Measurements from ENCODE around the gene CEL.
"Not testable (repeated sequence)": the region's sequence is repeated elsewhere in the genome, so short reads cannot be mapped to it uniquely, and the experiment has no call there.

Gene CEL

DNA sequence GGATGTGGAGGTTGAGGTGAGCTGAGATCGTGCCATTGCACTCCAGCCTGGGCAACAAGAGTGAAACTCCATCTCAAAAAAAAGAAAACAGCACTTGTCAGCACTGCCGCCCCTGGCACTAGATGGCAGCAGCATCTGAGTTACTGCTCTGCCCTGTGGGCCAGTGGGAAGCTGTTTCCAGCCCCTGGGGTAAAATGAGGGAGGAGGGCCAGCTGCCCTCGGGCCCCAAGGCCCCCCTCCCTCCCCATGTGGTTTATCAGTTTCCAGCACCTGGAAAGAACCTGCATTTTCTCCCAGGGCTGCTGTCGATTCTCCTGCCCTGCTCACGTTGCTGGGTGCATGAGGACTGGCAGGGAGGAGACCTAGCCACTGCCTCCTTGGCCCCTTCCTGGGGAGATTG lies 13.2 kb upstream of the CEL start:
- DNase-seq (ENCODE audit: low spot score), result peak; percentile 15

DNA sequence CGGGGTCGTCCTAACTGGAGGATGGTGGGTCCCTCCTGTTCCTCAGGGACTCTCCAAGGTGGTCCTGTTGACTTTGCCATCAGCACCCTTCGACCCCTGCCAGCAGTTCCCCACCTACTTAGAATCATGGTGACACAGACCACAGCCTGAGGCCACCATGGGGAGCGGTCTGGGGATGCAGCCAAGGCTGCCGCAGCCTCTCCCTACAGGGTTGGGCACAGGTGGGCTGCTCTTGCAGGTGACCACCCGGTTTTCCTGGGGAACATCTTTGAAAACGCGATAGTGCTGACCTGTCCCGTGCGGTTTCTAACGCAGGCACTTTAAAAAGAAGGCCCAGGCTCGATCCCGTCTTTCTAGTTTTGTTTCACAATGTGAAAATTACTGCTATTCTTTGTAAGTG lies 12.7 kb upstream of the CEL start:
- DNase-seq (ENCODE audit: low spot score), result no peak

DNA sequence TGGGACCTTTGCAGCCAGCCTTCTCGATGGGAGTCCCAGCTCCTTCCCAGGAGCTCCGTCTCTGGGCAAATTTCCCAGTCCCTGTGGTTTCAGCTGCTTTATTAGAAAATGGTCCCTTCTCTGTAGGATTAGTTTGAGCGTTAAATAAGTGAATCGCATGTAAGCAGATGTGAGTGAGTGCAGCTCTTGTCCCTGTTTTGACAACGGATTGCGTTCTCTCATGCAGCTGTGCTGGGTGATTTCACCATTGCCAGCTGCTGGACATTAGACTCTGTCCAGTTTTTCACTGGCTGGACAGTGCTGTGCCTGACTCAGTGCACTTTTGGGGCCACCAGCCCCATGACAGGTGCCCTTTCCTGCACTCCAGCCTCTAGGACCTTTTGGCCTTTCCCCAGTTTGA lies 11.6 kb upstream of the CEL start:
- no peak for DNase-seq (ENCODE audit: low spot score)

DNA sequence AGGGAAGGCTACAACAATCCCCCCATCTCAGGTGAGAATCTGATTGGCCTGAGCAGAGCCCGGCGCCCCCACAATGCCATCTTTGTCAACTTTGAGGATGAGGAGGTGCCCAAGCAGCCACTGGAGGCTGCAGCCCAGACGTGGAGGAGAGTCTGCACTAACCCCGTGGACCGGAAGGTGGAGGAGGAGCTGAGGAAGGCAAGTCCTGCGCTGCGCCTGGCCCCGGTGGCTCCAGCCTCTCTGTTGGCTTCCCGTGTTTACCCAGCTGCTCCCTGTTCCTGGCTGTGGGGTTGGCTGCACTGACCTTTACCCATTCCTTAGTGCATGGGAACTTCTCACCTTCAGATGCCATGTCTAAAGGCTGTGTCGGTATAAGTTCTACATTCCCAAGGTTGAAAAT lies 11.0 kb upstream of the CEL start:
- DNase-seq (ENCODE audit: low spot score), result no peak

DNA sequence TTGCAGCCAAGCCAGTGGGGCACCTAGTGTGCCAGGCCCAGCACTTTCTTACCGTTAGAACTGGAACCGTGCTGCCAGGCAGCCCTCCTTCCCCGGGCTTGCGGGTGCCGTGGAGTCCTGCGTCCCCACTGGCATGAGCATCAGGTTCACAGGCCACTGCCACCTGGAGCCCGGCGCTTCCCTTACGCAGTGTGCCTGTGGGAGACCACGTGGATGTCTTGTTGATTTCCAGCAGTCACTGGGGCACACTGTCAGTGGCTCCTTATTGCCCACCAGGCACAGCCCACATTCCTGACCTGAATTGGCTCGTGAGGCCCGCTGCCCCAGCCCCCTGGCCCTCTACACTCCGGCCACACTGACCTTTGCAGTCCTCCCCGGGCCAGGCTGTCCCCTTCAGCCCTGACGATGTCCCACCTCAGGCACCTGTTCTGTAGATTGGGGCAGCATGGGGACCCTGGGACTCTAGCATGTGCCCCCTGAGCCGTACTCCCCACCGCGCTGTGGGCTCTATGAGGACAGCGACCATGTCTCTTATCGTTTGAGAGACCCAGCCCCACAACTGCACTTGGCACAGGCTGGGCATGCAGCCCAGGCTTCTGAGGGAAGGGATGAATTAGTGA lies 10.4 kb upstream of the CEL start:
- no peak for DNase-seq (ENCODE audit: low spot score)

DNA sequence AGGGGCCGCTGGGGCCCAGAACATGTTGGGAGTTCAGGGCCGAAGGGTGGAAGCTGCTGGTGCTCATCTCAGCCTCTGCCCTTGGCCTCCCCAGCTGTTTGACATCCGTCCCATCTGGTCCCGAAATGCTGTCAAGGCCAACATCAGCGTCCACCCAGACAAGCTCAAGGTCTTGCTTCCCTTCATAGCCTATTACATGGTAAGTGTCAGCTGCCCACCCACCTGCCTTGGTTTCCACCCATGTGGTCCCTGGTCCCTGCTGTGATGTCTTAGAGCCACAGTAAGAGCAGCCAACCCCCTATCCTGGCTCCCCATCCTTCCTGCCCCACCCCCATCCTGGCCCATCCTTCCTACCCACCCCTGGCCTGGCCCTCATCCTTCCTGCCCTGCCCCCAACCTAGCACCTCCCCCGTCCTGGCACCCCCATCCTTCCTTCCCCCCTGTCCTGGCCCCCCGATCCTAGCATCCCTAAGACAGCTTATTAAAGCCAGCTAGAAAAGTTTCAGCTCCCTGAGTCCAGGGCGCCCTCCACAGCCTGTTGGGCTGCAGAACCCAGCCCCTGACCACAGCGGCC lies 9.7 kb upstream of the CEL start:
- no peak for DNase-seq (ENCODE audit: low spot score)

DNA sequence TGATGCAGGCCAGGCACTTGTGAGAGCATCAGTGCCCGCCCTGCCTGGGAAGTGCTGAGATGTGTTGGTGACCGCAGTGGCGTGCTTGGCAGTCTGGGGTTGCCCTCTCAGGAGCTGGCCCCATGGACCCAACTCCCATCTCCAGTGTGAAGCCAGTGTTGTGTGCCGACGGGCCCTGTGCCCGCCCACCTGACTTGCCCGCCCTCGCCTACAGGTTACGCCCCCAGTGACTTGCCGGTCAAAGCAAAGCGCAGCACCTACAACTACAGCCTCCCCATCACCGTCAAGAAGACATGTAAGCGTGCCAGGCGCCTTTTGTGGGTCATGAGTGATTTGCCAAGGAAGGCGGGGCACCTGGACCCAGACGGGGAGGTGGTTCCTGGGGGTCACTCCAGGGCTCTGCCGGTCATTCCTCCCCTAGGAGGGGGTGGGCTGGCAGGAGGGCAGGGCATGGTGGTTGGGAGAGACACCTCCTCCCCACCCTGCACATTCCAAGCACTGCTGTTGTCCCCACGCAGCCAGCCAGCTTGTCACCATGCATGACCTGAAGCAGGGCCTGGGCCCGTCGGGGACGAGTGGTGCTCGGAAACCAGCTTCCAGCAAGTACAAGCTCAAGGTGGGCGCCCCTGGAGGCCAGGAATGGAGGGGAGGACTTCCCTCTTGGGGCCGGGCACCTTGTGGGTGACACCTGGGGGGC lies 7.4 kb upstream of the CEL start:
- DNase-seq (ENCODE audit: low spot score), result no peak

DNA sequence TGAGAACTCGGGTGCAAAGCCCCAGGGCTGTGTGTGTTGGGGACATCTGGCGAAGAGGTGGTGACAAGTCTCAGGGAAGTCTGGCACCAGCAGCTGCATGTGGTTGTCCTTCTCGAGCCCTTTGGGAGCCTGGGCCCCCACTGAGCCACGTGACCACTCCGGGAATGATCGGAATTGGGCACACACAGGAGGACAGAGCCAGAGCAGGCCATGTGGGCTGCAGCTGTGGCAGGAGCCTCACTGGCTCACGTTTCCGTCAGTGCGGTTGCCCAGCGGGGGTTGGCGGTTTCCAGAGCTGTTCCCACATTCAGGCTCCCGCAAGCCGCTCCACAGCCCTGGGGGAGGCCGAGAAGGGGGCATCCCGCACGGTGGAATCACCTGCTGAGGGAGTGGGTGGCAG lies 6.8 kb upstream of the CEL start:
- DNase-seq (ENCODE audit: low spot score), result no peak

DNA sequence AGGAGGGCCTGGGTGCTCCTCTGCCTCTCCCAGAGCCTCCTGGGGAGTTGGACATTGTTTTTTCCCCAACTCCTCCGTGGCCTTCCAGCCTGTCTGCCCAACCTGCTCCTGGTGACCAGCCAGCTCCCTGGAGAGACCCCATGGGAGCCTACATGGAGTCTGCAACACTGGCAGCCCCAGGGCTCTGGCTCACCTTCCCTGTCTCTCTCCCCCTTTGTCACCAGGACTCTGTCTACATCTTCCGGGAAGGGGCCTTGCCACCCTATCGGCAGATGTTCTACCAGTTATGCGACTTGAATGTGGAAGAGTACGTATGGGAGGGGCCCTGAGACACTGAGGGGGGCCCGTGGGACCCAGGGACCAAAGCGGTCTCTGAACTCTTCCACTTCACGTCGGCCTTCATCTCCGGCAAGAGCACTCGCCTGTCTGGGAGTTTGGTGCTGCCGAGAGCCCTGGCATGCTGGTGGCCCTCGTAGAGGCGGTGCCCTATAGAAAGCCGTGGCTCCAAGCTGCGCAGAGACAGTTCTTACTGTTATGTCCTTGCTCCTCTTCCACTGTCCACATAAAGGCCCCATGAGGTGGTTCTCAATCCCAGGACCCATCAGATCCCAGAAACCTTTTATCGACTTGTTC lies 5.9 kb upstream of the CEL start:
- DNase-seq (ENCODE audit: low spot score), result no peak

DNA sequence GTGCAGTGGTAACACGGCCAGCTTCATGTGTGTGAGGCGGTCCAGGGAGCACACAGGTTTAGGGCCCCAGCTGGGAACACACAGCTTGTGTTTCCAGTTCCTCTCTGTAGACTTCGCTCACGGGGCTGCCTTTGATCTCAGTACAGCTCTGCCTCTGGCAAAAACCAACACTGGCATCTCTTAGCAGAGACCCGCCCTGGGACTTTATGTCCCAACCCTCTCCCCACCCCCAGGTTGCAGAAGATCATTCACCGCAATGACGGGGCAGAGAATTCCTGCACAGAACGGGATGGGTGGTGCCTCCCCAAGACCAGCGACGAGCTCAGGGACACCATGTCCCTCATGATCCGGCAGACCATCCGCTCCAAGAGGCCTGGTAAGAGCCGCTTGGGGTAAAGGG lies 5.2 kb upstream of the CEL start:
- no peak for DNase-seq (ENCODE audit: low spot score)

DNA sequence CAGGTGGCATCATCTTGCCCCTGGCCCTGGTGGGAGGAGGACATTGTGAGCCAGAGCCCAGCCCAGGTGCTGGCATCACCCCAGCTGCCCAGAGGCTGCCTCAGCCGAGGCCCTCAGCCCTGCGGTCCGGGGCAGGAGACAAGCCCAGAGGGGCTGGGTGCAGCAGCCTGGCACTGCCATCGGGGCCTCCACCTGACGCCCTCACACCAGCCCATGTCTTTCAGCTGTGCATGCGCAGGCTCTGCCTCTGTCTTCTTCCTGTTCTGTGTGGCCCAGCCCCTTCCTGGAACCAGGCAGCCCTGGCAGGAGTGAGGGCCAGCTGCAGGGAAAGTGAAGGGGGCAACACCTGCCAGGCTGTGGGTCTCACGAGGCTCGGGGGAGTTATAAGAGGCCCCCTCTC lies 4.8 kb upstream of the CEL start:
- DNase-seq (ENCODE audit: low spot score), result no peak

DNA sequence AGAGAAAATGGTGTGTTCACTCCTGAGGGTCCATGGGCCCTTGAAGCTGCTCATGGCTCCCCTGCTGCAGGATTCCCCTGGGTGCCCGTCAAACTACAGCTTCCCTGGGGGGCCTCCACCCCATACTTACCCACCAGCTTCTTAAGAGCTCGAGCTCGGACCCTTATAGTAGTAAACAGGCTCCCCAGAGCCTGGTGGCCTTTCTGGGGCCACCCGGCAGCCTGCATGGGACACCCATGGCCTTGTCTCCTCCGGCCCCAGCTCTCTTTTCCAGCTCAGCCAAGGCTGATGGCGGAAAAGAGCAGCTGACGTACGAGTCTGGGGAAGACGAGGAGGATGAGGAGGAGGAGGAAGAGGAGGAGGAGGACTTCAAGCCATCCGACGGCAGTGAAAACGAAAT lies 4.2 kb upstream of the CEL start:
- no peak for DNase-seq (ENCODE audit: low spot score)

DNA sequence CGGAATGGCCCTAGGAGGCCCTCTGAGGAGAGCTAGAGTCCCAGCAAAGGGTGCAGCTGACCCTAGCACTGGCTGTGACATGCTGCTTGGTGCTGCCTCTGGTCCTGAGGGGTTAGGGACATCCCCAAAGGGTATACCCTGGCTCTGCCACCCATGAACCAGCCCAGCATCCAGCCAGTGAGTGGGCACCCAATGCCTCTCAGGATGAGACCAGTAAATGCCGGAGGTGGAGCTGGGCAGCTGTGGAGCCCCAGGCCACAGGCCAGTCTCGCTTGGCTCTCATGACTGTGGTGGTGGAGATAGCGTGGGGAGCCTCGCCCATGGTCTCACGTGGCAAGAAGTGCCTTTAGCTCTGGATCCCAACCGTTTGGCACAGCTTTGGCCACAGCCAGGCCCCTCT lies 3.7 kb upstream of the CEL start:
- no peak for DNase-seq (ENCODE audit: low spot score)

DNA sequence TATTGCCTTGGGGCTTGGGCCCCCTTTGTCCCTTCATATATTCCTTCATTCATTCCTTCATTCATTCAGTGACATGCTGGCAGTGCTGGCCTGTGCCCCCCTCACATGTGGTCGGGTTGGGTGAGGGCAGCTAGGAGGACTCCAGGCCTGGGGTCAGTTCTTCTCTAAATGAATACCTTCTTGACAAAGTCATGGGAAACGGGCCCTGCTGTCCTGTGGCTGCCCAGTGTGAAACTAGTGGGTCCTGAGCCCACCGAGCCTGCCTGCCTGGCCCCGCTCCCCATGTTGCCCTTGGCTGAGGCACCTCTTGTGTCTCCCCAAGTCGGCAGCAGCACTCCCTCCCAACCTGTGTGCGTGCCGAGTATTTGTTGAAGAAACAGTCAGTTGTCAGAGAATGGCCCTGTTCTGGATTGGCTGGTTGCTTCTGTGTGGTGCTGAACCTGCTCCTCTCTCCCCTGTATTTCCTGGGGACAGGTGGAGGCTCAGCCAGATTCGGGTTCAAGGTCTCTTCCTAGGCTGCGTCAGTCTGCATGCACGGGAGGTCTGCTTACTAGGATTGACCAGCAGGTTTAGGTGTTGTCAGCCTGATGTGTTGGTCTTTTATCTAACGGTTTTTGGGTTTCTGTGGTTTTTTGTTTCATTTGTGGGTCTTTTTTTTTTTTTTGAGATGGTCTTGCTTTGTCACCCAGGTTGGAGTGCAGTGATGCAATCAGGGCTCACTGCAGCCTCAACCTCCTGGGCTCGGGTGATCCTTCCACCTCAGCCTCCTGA lies 3.0 kb upstream of the CEL start:
- no peak for DNase-seq (ENCODE audit: low spot score)

DNA sequence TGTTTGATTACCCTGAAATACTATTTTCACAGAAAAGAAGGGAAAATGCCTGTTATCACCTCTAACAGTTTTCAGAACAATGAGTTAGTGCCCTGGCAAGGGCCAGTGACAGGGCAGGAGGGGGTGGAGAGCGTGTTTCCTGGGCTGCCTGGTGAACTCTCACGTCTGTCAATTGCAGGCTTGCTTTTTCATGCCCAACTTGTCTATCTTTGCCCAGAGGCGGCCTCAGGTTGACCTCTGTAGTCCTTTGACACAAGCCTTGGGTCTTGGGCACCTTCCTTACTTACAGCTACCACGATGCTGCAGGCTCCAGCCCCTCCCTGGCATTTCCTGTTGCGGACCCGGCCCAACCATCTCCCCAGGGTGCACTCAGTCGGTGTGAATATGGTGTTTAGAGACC lies 2.2 kb upstream of the CEL start:
- DNase-seq (ENCODE audit: low spot score), result peak; percentile 4

DNA sequence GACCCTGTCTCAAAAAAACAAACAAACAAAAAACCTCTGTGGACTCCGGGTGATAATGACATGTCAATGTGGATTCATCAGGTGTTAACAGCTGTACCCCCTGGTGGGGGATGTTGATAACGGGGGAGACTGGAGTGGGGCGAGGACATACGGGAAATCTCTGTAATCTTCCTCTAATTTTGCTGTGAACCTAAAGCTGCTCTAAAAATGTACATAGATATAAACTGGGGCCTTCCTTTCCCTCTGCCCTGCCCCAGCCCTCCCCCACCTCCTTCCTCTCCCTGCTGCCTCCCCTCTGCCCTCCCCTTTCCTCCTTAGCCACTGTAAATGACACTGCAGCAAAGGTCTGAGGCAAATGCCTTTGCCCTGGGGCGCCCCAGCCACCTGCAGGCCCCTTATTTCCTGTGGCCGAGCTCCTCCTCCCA lies 1.4 kb upstream of the CEL start:
- no peak for DNase-seq (ENCODE audit: low spot score)

DNA sequence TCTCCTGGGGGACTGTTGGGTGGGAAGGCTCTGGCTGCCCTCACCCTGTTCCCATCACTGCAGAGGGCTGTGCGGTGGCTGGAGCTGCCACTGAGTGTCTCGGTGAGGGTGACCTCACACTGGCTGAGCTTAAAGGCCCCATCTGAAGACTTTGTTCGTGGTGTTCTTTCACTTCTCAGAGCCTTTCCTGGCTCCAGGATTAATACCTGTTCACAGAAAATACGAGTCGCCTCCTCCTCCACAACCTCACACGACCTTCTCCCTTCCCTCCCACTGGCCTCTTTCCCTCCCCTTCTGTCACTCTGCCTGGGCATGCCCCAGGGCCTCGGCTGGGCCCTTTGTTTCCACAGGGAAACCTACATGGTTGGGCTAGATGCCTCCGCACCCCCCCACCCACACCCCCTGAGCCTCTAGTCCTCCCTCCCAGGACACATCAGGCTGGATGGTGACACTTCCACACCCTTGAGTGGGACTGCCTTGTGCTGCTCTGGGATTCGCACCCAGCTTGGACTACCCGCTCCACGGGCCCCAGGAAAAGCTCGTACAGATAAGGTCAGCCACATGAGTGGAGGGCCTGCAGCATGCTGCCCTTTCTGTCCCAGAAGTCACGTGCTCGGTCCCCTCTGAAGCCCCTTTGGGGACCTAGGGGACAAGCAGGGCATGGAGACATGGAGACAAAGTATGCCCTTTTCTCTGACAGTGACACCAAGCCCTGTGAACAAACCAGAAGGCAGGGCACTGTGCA lies 590 bp upstream of the CEL start:
- DNase-seq (ENCODE audit: low spot score), result not testable (repeated sequence)

DNA sequence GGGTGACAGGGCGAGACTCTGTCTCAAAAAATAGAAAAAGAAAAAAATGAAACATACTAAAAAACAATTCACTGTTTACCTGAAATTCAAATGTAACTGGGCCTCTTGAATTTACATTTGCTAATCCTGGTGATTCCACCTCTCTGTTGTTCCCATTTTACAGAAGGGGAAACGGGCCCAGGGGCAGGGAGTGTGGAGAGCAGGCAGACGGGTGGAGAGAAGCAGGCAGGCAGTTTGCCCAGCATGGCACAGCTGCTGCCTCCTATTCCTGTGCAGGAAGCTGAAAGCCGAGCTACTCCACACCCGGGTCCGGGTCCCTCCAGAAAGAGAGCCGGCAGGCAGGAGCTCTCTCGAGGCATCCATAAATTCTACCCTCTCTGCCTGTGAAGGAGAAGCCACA lies 788 bp downstream of the CEL start:
- DNase-seq (ENCODE audit: low spot score), result not testable (repeated sequence)

DNA sequence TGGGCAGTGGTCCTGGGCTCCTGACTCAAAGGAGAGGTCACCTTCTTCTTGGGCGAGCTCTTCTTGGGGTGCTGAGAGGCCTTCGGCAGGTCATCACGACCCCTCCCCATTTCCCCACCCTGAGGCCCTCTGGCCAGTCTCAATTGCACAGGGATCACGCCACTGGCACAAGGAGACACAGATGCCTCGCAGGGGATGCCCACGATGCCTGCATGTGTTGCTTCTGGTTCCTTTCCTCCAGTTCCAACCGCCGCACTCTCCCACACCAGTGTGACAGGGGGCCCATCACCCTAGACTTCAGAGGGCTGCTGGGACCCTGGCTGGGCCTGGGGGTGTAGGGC lies 1.3 kb downstream of the CEL start:
- no peak for DNase-seq (ENCODE audit: low spot score)

DNA sequence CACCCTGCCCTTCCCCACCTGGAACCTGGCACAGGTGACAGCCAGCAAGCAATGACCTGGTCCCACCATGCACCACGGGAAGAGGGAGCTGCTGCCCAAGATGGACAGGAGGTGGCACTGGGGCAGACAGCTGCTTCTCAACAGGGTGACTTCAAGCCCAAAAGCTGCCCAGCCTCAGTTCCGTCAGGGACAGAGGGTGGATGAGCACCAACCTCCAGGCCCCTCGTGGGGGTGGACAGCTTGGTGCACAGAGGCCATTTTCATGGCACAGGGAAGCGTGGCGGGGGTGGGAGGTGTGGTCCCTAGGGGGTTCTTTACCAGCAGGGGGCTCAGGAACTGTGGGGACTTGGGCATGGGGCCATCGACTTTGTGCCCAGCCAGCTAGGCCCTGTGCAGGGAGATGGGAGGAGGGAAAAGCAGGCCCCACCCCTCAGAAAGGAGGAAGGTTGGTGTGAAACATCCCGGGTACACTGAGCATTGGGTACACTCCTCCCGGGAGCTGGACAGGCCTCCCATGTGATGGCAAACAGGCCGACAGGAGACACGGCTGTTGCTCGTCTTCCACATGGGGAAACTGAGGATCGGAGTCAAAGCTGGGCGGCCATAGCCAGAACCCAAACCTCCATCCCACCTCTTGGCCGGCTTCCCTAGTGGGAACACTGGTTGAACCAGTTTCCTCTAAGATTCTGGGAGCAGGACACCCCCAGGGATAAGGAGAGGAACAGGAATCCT lies 1.9 kb downstream of the CEL start:
- DNase-seq (ENCODE audit: low spot score), result no peak

Data from kidney capillary endothelial cell (primary cell).